ENCODE measurements around the gene LCP2. TPM values are rescaled to one million over a fixed set of nuclear protein-coding genes. Genes with fewer than 3 reads are reported as not detected.

The LCP2 gene
- total and polyA plus RNA-seq, 2 of the 8 experiments (the other 6 are each of a cell fraction or from before 2014, with no cell fraction given) = 0.26 to 0.33 TPM

DNA sequence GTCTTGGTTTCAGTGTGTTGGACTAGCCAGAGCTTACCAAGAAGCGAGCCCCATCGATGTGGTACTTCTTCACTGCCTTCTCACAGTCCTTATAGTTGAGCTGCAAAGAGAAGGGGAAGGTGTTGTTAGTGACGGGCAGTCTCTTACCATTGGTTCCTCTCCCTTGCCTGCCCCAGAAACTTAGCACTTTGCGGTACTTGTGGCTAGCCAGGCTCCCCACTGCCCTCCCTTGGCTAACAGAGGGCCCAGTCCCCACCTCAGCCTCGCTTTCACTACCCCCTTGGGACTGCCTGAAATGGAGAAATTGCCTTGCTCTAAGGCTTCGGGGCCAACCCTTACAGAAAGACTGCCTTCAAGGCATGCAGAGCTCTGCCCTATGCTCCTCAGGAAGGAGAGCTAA, 4.3 kb downstream of the LCP2 start:
- peaks cover 0 to 3% (median 1%) of the 10 kb centered on the region in 4 experiments; a peak in 2 of 7 replicates for H3K4me1 ChIP-seq (replicated peaks in 1 of 4; ENCODE audit: control insufficient read depth in 3 of 4, insufficient read depth in 4 of 4, low read length in 3 of 4)
- ChIA-PET POLR2A (ENCODE audit: partially characterized antibody) (interaction anchor here (0.9 kb wide), 1 partner anchor 14 kb away, joined by 4 read pairs; no protein-coding TSS in a partner anchor), CTCF (ENCODE audit: partially characterized antibody) (interaction anchor here (0.7 to 3.4 kb wide), 14 partner anchors 9 to 142 kb away, joined by 3 to 14 read pairs (median 4); no protein-coding TSS in a partner anchor)
- peaks cover 9 to 12% of the 10 kb centered on the region in 2 experiments; a peak in 3 of 4 replicates for H3K9me3 ChIP-seq (ENCODE audit: insufficient read depth in 2 of 2, low read depth in 1 of 2, low read length in 1 of 2)
- TF ChIP-seq RAD21 (IDR thresholded peaks at IDR 0.05 in 1 of 2, conservative IDR thresholded peaks at IDR 0.05 in 1 of 2; ENCODE audit: low read depth in 2 of 2, low read length in 2 of 2) = peak in 1 of 2 experiments; percentile 7; a peak in 1 of 4 replicates
- TF ChIP-seq POU5F1 (IDR thresholded peaks at IDR 0.05; ENCODE audit: low read depth, low read length) = no peak
- TF ChIP-seq KDM1A (IDR thresholded peaks at IDR 0.05; ENCODE audit: borderline replicate concordance, low read length) = no peak
- no peak overlapping the region for H3K4me3 ChIP-seq (ENCODE audit: extremely low read depth in 1 of 4, insufficient read depth in 2 of 4, low read depth in 3 of 4, low read length in 4 of 4)
- no peaks in the 10 kb centered on the region for H3K79me1 ChIP-seq (ENCODE audit: low read depth, low read length)
- no peak for DNase-seq (ENCODE audit: low read depth in 1 of 2, low spot score in 2 of 2)
- no peak overlapping the region for H3K4me2 ChIP-seq (ENCODE audit: insufficient read depth in 1 of 2, low read depth in 2 of 2, low read length in 2 of 2)
- H4K20me1 ChIP-seq (replicated peaks in 1 of 2; ENCODE audit: control insufficient read depth in 1 of 2, insufficient read depth in 2 of 2, low read length in 2 of 2) = no peaks in the 10 kb centered on the region
- H2BK5ac ChIP-seq (ENCODE audit: low read depth, low read length) = 0 out of 2 replicates have a peak overlapping the region, but pooled peaks have one; percentile 17
- H2AK5ac ChIP-seq (ENCODE audit: low read depth, low read length) = no peak overlapping the region
- H3K4ac ChIP-seq (replicated peaks; ENCODE audit: insufficient read length, low read depth, low read length) = no peak overlapping the region
- H2BK120ac ChIP-seq (replicated peaks; ENCODE audit: low read depth, low read length) = no peak overlapping the region
- H4K5ac ChIP-seq (ENCODE audit: insufficient read length, low read depth, low read length) = no peak overlapping the region
- no peak overlapping the region for H3K56ac ChIP-seq (replicated peaks; ENCODE audit: insufficient read length, low read depth, low read length)
- no peak overlapping the region; a peak in 2 of 7 replicates for H3K9ac ChIP-seq (replicated peaks in 1 of 4; ENCODE audit: extremely low read depth in 1 of 4, low read depth in 3 of 4, low read length in 3 of 4)
- no peak overlapping the region for H4K91ac ChIP-seq (replicated peaks; ENCODE audit: insufficient read length, low read length)
- no peak overlapping the region for H3K23ac ChIP-seq (ENCODE audit: insufficient read length)
- H4K8ac ChIP-seq (ENCODE audit: extremely low read depth, insufficient read depth, low read length) = no peak overlapping the region
- 0 out of 2 replicates have a peak overlapping the region, but pooled peaks have one; percentile 62 for H2BK20ac ChIP-seq (ENCODE audit: low read length)
- no peak overlapping the region for H2BK15ac ChIP-seq (ENCODE audit: low read length)
- 81% methylated on average over 6 of the region's 6 CpGs; no CpG with 5 or more reads in 1 of the 2 experiments for WGBS, 2 experiments (ENCODE audit: extremely low coverage in 1 of 2, insufficient coverage in 1 of 2, insufficient read length in 1 of 2, insufficient replicate concordance in 2 of 2, low coverage in 1 of 2, low lambda C conversion rate in 2 of 2, missing lambda C conversion rate in 1 of 2)
- H3K18ac ChIP-seq (ENCODE audit: extremely low read depth, low read length) = no peak overlapping the region
- no peaks in the 10 kb centered on the region for H3K36me3 ChIP-seq (ENCODE audit: control insufficient read depth in 2 of 4, insufficient read depth in 4 of 4, low read length in 3 of 4)
- H3K27ac ChIP-seq (ENCODE audit: low read depth, low read length) = no peak overlapping the region
- no peaks in the 10 kb centered on the region for H3K79me2 ChIP-seq (ENCODE audit: control insufficient read depth in 1 of 2, insufficient read depth in 2 of 2, low read length in 2 of 2)
- no peak overlapping the region for H3K14ac ChIP-seq (ENCODE audit: insufficient read length)
- H2BK12ac ChIP-seq (ENCODE audit: low read depth, low read length) = no peak overlapping the region
- H3K27me3 ChIP-seq (replicated peaks in 1 of 4; ENCODE audit: control insufficient read depth in 3 of 4, extremely low read depth in 1 of 4, insufficient read depth in 3 of 4, low read length in 3 of 4) = peaks cover 0 to 1% (median 0%) of the 10 kb centered on the region in 4 experiments; a peak in 2 of 7 replicates
- H2AFZ ChIP-seq (ENCODE audit: low read length) = peak overlapping the region; percentile 20; the same call in 1 of the 2 replicates
- FAIRE-seq = no peak
- no peaks in the 10 kb centered on the region for H3K23me2 ChIP-seq (ENCODE audit: low read depth, low read length)

All from H1 (cell line).